AG04449 (cell line): ENCODE measurements around the gene KIAA0232.

Source experiments
- CTCF ChIA-PET: fragments of 350-600 bp; formaldehyde crosslinking; extraction: SDS; loops from one replicate; lab custom pipeline; 2021; ENCODE audit warnings: antibody characterized with exemption; lab: Yijun Ruan, JAX
- POLR2A ChIA-PET: fragments of 400-600, 350-600 bp; formaldehyde crosslinking; extraction: SDS; loops from one replicate; lab custom pipeline; 2020; ENCODE audit warnings: antibody characterized with exemption, inconsistent platforms; lab: Yijun Ruan, JAX
- DNase-seq: peaks from one replicate; pipeline ENCODE4 v3.0.0-alpha.2; 2010; ENCODE audit warnings: low read depth, low spot score
- H3K4me3 ChIP-seq: 2 replicates; pipeline ENCODE4 v1.5.1; 2011; ENCODE audit warnings: low read depth, mild to moderate bottlenecking, control low read depth, low read length
- CTCF ChIP-seq: IDR thresholded peaks from one replicate; pipeline ENCODE4 v1.5.1; 2011; ENCODE audit warnings: mild to moderate bottlenecking, moderate library complexity, low read length, control low read depth, inconsistent platforms; ENCODE audit not compliant: insufficient read depth; ENCODE audit errors: missing control alignments

The KIAA0232 gene

GRCh38 chr4:6845027-6845426, 62.5 kb downstream of the KIAA0232 start:
- no peak for TF ChIP-seq CTCF
- POLR2A ChIA-PET: interaction anchor here (0.8 kb wide), 1 partner anchor 258 kb away, joined by 3 read pairs; no protein-coding TSS in a partner anchor

GRCh38 chr4:6845574-6845973, 63.0 kb downstream of the KIAA0232 start:
- ChIA-PET CTCF (interaction anchor here (0.7 to 5.0 kb wide), 3 partner anchors 11 to 28 kb away, joined by 3 to 23 read pairs (median 3); no protein-coding TSS in a partner anchor), POLR2A (no interaction called here)
- H3K4me3 ChIP-seq: no peak overlapping the region
- no peak for DNase-seq
- TF ChIP-seq CTCF: no peak

More at GRCh38 chr4:6845027-6845426, 62.5 kb downstream of the KIAA0232 start:
- CTCF ChIA-PET: interaction anchor here (0.7 to 5.0 kb wide), 2 partner anchors 12 to 29 kb away, joined by 3 to 23 read pairs; no protein-coding TSS in a partner anchor
- no peak for DNase-seq
- no peak overlapping the region for H3K4me3 ChIP-seq

- CTCF ChIA-PET: interaction anchor here (1.4 to 5.0 kb wide), 2 partner anchors 10 to 27 kb away, joined by 3 to 23 read pairs; no protein-coding TSS in a partner anchor
- POLR2A ChIA-PET: no interaction called here
These were observed 64.7 kb downstream of the KIAA0232 start for GRCh38 chr4:6847178-6847577.

GRCh38 chr4:6848717-6849305, 66.3 kb downstream of the KIAA0232 start:
- DNase-seq: no peak
- CTCF ChIA-PET: interaction anchor here (1.4 to 1.5 kb wide), 2 partner anchors 25 to 131 kb away, joined by 3 to 6 read pairs; no protein-coding TSS in a partner anchor

More at GRCh38 chr4:6847178-6847577, 64.7 kb downstream of the KIAA0232 start:
- DNase-seq: no peak
- TF ChIP-seq CTCF: no peak
- H3K4me3 ChIP-seq: no peak overlapping the region

GRCh38 chr4:6849691-6850090, 67.2 kb downstream of the KIAA0232 start:
- TF ChIP-seq CTCF: no peak
- H3K4me3 ChIP-seq: no peak overlapping the region
- ChIA-PET POLR2A (no interaction called here), CTCF (interaction anchor here (0.6 to 1.5 kb wide), 3 partner anchors 24 to 131 kb away, joined by 3 to 6 read pairs (median 3); no protein-coding TSS in a partner anchor)
- DNase-seq: no peak

More at GRCh38 chr4:6848717-6849305, 66.3 kb downstream of the KIAA0232 start:
- TF ChIP-seq CTCF: no peak
- no peak overlapping the region for H3K4me3 ChIP-seq
- POLR2A ChIA-PET: no interaction called here

- no peak overlapping the region for H3K4me3 ChIP-seq
- ChIA-PET POLR2A (no interaction called here), CTCF (interaction anchor here (1.4 to 3.1 kb wide), 3 partner anchors 14 to 22 kb away, joined by 3 to 20 read pairs (median 6); no protein-coding TSS in a partner anchor)
- TF ChIP-seq CTCF: no peak
- no peak for DNase-seq
These were observed 68.9 kb downstream of the KIAA0232 start for GRCh38 chr4:6851431-6851830.
